ENCODE data around the gene HDAC2.

- TF ChIP-seq CTCF (IDR thresholded peaks at IDR 0.05), result no peak
- TF ChIP-seq POLR2A (IDR thresholded peaks at IDR 0.05), result no peak
These were observed 24.7 kb upstream of the HDAC2 start for GRCh38 chr6:113995634-113996033.

Measured in esophagus squamous epithelium (tissue), 4 donors.